ENCODE results near the gene ABCA8. TPM values are rescaled to one million over a fixed set of nuclear protein-coding genes. Genes with fewer than 3 reads are reported as not detected.

ABCA8 gene
- polyA plus RNA-seq, 2 of the 4 experiments (the other 2 are of a cell fraction) = 0.26 to 0.34 TPM

DNA sequence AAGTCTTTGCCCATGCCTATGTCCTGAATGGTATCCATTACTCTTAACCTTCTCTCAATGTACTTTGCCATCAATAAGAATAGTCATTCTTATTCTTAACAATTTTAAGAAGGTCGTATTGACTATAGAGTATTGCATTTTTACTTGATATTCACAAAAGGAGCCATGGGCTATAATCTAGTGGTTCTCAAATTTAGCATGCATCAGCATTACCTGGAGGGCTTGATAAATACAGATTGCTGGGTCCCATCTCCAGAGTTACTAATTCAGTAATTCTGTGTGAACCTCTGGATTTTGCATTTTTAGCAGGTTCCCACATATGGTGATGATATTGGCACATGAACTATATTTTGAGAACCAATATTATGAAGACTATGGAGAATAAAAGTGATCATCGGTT, 89.6 kb downstream of the ABCA8 start:
- no peak overlapping the region for H3K4me3 ChIP-seq
- no peaks in the 10 kb centered on the region for H3K4me1 ChIP-seq
- no peaks in the 10 kb centered on the region for H3K9me3 ChIP-seq
- no peak overlapping the region for H3K4me2 ChIP-seq
- TF ChIP-seq MAFK (IDR thresholded peaks at IDR 0.05; ENCODE audit: partially characterized antibody) = peak; percentile 52
- TF ChIP-seq ELK1 (IDR thresholded peaks at IDR 0.05; ENCODE audit: low read depth, low read length) = no peak
- ATAC-seq (no peak), FAIRE-seq (no peak), DNase-seq (ENCODE audit: low read depth in 1 of 2, low spot score in 1 of 2) (no peak)
- ChIA-PET CTCF (no interaction called here), POLR2A (no interaction called here)
- H3K27ac ChIP-seq = no peak overlapping the region
- 42% methylated on average over 2 of the region's 2 CpGs for WGBS (ENCODE audit: missing lambda C conversion rate)

DNA sequence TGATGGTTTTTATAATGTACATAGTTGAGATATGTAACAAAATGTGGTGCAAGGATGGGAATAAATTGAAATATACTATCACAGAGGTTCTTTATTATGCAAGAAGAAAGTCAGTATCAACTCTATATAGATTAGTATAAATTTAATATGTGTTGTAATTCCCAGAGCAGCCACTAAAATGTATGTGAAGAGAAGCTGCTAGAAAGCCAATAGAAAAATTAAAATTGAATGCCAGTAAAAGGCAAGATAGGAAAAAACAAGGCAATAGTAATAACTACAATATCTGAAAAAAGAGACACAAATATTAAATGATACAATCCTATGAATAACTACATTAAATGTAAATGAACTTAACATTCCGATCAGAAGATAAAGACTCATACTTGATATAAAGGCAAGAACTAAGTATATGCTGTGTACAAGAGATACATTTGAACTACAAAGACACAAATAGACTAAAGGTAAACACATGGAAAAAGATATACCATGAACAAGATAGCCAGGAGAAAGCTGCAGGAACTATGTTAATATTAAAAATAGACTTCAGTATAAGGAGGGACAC, 92.0 kb downstream of the ABCA8 start:
- ATAC-seq (no peak), FAIRE-seq (peak; percentile 94)
- CTCF ChIA-PET = interaction anchor here (1.4 kb wide), 1 partner anchor 13 kb away, joined by 5 read pairs; no protein-coding TSS in a partner anchor

GRCh38 chr17:68861602-68862001, 93.6 kb downstream of the ABCA8 start:
- ChIA-PET CTCF (interaction anchor here (1.4 kb wide), 1 partner anchor 11 kb away, joined by 5 read pairs; no protein-coding TSS in a partner anchor), POLR2A (no interaction called here)
- Histone ChIP-seq H3K4me2 (no peak overlapping the region), H3K9me3 (no peaks in the 10 kb centered on the region), H3K4me1 (no peaks in the 10 kb centered on the region), H3K4me3 (no peak overlapping the region), H3K27ac (no peak overlapping the region)
- TF ChIP-seq, protein P1, sequence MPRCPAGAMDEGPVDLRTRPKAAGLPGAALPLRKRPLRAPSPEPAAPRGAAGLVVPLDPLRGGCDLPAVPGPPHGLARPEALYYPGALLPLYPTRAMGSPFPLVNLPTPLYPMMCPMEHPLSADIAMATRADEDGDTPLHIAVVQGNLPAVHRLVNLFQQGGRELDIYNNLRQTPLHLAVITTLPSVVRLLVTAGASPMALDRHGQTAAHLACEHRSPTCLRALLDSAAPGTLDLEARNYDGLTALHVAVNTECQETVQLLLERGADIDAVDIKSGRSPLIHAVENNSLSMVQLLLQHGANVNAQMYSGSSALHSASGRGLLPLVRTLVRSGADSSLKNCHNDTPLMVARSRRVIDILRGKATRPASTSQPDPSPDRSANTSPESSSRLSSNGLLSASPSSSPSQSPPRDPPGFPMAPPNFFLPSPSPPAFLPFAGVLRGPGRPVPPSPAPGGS (IDR thresholded peaks at IDR 0.05) = no peak
- no peak for TF ChIP-seq CEBPB (IDR thresholded peaks at IDR 0.05)
- no peak for TF ChIP-seq SREBF2 (IDR thresholded peaks at IDR 0.05)
- TF ChIP-seq, protein P2, sequence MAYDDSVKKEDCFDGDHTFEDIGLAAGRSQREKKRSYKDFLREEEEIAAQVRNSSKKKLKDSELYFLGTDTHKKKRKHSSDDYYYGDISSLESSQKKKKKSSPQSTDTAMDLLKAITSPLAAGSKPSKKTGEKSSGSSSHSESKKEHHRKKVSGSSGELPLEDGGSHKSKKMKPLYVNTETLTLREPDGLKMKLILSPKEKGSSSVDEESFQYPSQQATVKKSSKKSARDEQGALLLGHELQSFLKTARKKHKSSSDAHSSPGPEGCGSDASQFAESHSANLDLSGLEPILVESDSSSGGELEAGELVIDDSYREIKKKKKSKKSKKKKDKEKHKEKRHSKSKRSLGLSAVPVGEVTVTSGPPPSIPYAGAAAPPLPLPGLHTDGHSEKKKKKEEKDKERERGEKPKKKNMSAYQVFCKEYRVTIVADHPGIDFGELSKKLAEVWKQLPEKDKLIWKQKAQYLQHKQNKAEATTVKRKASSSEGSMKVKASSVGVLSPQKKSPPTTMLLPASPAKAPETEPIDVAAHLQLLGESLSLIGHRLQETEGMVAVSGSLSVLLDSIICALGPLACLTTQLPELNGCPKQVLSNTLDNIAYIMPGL (CRISPR knock-in tag; IDR thresholded peaks at IDR 0.05; ENCODE audit: borderline replicate concordance) = no peak
- no peak for TF ChIP-seq ESRRA (IDR thresholded peaks at IDR 0.05; ENCODE audit: borderline replicate concordance, low read length)
- no peak for TF ChIP-seq EHF (CRISPR knock-in tag; IDR thresholded peaks at IDR 0.05)
- no peak for TF ChIP-seq GATA3 (IDR thresholded peaks at IDR 0.05; ENCODE audit: borderline replicate concordance)
- TF ChIP-seq HDAC2 (IDR thresholded peaks at IDR 0.05) = no peak
- no peak for TF ChIP-seq SMC3 (IDR thresholded peaks at IDR 0.05)
- no peak for TF ChIP-seq BHLHE40 (IDR thresholded peaks at IDR 0.05; ENCODE audit: low read depth, low read length)
- TF ChIP-seq JUNB (IDR thresholded peaks at IDR 0.05) = no peak
- no peak for TF ChIP-seq POLR2AphosphoS2 (conservative IDR thresholded peaks at IDR 0.05; ENCODE audit: low read length)
- no peak for DNase-seq (ENCODE audit: low read depth in 1 of 2, low spot score in 1 of 2)
- ATAC-seq = no peak
- no peak for FAIRE-seq
- 26% methylated on average over 1 of the region's 1 CpG for WGBS (ENCODE audit: missing lambda C conversion rate)

More for the DNA sequence above, 92.0 kb downstream of the ABCA8 start:
- H3K9me3 ChIP-seq = no peaks in the 10 kb centered on the region
- no peaks in the 10 kb centered on the region for H3K4me1 ChIP-seq
- TF ChIP-seq RNF2 (IDR thresholded peaks at IDR 0.05; ENCODE audit: borderline replicate concordance, low read depth) (no peak), SREBF2 (IDR thresholded peaks at IDR 0.05) (no peak), E2F6 (IDR thresholded peaks at IDR 0.05; ENCODE audit: borderline replicate concordance, low read depth) (no peak), NFE2L2 (conservative IDR thresholded peaks at IDR 0.05; ENCODE audit: low read length) (no peak), KDM5A (IDR thresholded peaks at IDR 0.05) (no peak)
- H3K27ac ChIP-seq = no peak overlapping the region
- POLR2A ChIA-PET = no interaction called here
- no peak for DNase-seq (ENCODE audit: low read depth in 1 of 2, low spot score in 1 of 2)
- 81% methylated on average over 1 of the region's 1 CpG for WGBS (ENCODE audit: missing lambda C conversion rate)
- no peak overlapping the region for H3K4me3 ChIP-seq
- no peak overlapping the region for H3K4me2 ChIP-seq
